Erythroblast (primary cell): ENCODE results near the gene MYOM3.

Experiments
- GATA1 ChIP-seq: IDR thresholded peaks from 2 replicates; pipeline ENCODE4 v1.6.1; 2011; ENCODE audit warnings: low read depth, mild to moderate bottlenecking, control low read depth, low read length, moderate library complexity
- POLR2A ChIP-seq: IDR thresholded peaks from 2 replicates; pipeline ENCODE4 v1.6.1; 2011; ENCODE audit warnings: mild to moderate bottlenecking, low read length

DNA sequence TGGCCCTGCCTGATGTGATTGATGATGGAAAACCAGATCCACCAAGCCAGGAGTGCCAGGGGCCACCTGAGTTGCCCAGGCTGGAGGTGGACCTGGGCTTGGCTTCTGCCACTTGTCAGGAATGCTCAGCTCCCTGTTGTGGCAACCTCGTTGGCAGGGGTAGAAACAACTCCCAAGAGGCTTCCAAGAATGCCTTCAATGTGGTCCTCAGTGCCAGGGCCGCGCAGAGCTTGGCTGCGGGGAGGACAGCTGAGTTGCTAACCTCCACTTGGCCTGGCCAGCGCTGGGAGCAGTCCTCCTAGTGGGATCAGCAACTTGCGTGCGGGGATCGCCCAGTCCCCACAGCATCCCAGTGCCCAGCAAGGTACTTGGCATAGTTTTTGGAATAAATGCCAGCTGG lies 9.0 kb downstream of the MYOM3 start:
- no peak for TF ChIP-seq POLR2A
- no peak for TF ChIP-seq GATA1
